GM21529 (cell line): ENCODE measurements around the gene FCGR3B.
"Not testable (repeated sequence)": the region's sequence is repeated elsewhere in the genome, so short reads cannot be mapped to it uniquely, and the experiment has no call there.

Experiments used
- ATAC-seq: cut with Tn5 transposase; IDR thresholded peaks from one replicate; pipeline ENCODE4 v1.9.1; 2021; ENCODE audit not compliant: unreplicated experiment

FCGR3B gene

GRCh38 chr1:161606541-161607336, 24.2 kb downstream of the FCGR3B start:
- not testable (repeated sequence) for ATAC-seq

GRCh38 chr1:161605762-161606540, 25.0 kb downstream of the FCGR3B start:
- ATAC-seq, result not testable (repeated sequence)

- ATAC-seq, result not testable (repeated sequence)
Measured at GRCh38 chr1:161605024-161605423, 26.0 kb downstream of the FCGR3B start.

GRCh38 chr1:161597077-161597476, 33.9 kb downstream of the FCGR3B start:
- not testable (repeated sequence) for ATAC-seq

- ATAC-seq, result not testable (repeated sequence)
Measured at GRCh38 chr1:161595583-161595982, 35.4 kb downstream of the FCGR3B start.

- ATAC-seq, result not testable (repeated sequence)
Measured at GRCh38 chr1:161595173-161595572, 35.8 kb downstream of the FCGR3B start.

- ATAC-seq, result not testable (repeated sequence)
Measured at GRCh38 chr1:161594269-161594984, 36.5 kb downstream of the FCGR3B start.

GRCh38 chr1:161593092-161593755, 37.8 kb downstream of the FCGR3B start:
- not testable (repeated sequence) for ATAC-seq

GRCh38 chr1:161592586-161592985, 38.4 kb downstream of the FCGR3B start:
- ATAC-seq, result not testable (repeated sequence)

GRCh38 chr1:161589920-161590319, 41.1 kb downstream of the FCGR3B start:
- not testable (repeated sequence) for ATAC-seq

- not testable (repeated sequence) for ATAC-seq
Measured at GRCh38 chr1:161589365-161589764, 41.6 kb downstream of the FCGR3B start.

GRCh38 chr1:161588596-161588995, 42.4 kb downstream of the FCGR3B start:
- ATAC-seq, result not testable (repeated sequence)

- ATAC-seq, result not testable (repeated sequence)
Measured at GRCh38 chr1:161582882-161583281, 48.1 kb downstream of the FCGR3B start.

GRCh38 chr1:161580879-161581537, 50.0 kb downstream of the FCGR3B start:
- ATAC-seq, result peak; percentile 70

- ATAC-seq, result not testable (repeated sequence)
Measured at GRCh38 chr1:161579856-161580507, 51.0 kb downstream of the FCGR3B start.

- ATAC-seq, result not testable (repeated sequence)
Measured at GRCh38 chr1:161576676-161577075, 54.3 kb downstream of the FCGR3B start.
